ENCODE results near the gene RRP12. TPM values are rescaled to one million over a fixed set of nuclear protein-coding genes. Genes with fewer than 3 reads are reported as not detected.
A peak's percentile ranks its signal among the peaks of the same experiment; 100 is the strongest.

The RRP12 gene
- total and polyA plus RNA-seq, 2 donors (not counting 3 experiments of a cell fraction or from before 2014, with no cell fraction given) = 13.6 to 35.8 TPM

DNA sequence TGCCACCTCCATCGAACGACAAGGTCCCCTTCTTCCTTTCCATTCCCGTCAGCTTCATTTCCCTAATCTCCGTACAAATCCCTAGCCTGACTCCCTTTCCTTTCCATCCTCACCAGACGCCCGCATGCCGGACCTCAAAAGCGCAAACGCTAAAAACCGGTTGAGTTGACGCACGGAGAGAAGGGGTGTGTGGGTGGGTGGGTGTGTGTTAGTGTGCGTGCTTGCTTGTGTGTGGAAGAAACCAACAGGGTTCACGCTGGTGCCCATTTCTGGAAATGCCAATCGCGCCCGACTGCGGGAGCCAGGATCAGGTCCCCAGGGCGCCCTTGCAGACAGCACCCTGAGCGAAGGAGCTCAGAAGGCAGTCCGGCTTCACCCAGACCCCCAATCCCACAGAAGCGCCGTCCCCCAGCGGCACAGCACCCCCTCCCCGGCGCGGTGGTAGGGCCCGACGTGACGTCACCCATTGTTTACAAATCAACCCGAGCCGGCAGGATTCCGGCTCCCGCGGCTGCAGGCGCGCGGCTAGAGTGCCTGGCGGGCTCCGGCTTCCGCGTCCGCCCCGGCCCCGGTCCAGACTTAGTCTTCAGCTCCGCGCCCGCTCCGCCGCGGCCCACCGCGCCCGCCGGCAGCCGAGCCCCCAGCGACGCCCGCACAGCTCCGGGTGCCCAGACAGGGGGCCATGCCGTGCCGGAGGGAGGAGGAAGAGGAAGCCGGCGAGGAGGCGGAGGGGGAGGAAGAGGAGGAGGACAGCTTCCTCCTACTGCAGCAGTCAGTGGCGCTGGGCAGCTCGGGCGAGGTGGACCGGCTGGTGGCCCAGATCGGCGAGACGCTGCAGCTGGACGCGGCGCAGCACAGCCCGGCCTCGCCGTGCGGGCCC lies 82.1 kb downstream of the RRP12 start, which contains the start of gene FRAT1:
FRAT1 (plus strand) TSS at position 500 of the 880 bp plus-strand sequence; CDS start at position 683, 183 bp downstream.
- no peak for TF ChIP-seq MYC (IDR thresholded peaks at IDR 0.05; ENCODE audit: low read depth, low read length)
- no peak for TF ChIP-seq FOS (IDR thresholded peaks at IDR 0.05; ENCODE audit: borderline replicate concordance, insufficient read depth, low read length)
- peak; percentile 26 for TF ChIP-seq POLR2A (IDR thresholded peaks at IDR 0.05; ENCODE audit: low read depth, low read length)
- TF ChIP-seq JUN (IDR thresholded peaks at IDR 0.05; ENCODE audit: borderline replicate concordance, insufficient read depth, insufficient read length, low read depth) = peak; percentile 16
- no peak for TF ChIP-seq EZH2 (IDR thresholded peaks at IDR 0.05; ENCODE audit: borderline replicate concordance, low read depth, low read length, severe bottlenecking)
- TF ChIP-seq GATA2 (IDR thresholded peaks at IDR 0.05; ENCODE audit: insufficient read depth, insufficient read length, low read depth, low read length) = no peak
- TF ChIP-seq, protein P1, sequence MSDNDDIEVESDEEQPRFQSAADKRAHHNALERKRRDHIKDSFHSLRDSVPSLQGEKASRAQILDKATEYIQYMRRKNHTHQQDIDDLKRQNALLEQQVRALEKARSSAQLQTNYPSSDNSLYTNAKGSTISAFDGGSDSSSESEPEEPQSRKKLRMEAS (IDR thresholded peaks at IDR 0.05; ENCODE audit: insufficient read depth, insufficient read length) = no peak
- TF ChIP-seq CTCF (IDR thresholded peaks at IDR 0.05; ENCODE audit: extremely low read depth in 1 of 2, insufficient read depth in 1 of 2, low read depth in 1 of 2, low read length in 2 of 2) = no peak
- peak; percentile 69 for TF ChIP-seq POLR2AphosphoS5 (IDR thresholded peaks at IDR 0.05; ENCODE audit: insufficient read depth, low read depth, low read length)
- FAIRE-seq (peak; percentile 89), DNase-seq (ENCODE audit: low read depth, low spot score) (peak; percentile 93)
- CTCF ChIA-PET = interaction anchor here (0.9 to 3.5 kb wide), 5 partner anchors 14 to 246 kb away, joined by 3 to 37 read pairs (median 7); no protein-coding TSS in a partner anchor
- Histone ChIP-seq H3K36me3 (ENCODE audit: control insufficient read depth in 2 of 2, extremely low read depth in 1 of 2, insufficient read depth in 2 of 2, low read length in 2 of 2) (no peaks in the 10 kb centered on the region), H3K9ac (replicated peaks; ENCODE audit: extremely low read depth, insufficient read depth, low read length) (peak within 1 kb of the TSS; percentile 95), H2AFZ (ENCODE audit: low read depth, low read length) (peak within 1 kb of the TSS; percentile 92), H4K20me1 (replicated peaks; ENCODE audit: control insufficient read depth, extremely low read depth, insufficient read depth, low read length) (no peaks in the 10 kb centered on the region), H3K9me1 (replicated peaks; ENCODE audit: control insufficient read depth, extremely low read depth, insufficient read depth, low read length) (no peaks in the 10 kb centered on the region), H3K27ac (ENCODE audit: insufficient read depth, low read depth, low read length) (peak within 1 kb of the TSS; percentile 95), H3K9me3 (replicated peaks; ENCODE audit: control insufficient read depth, insufficient read depth, low read length) (no peaks in the 10 kb centered on the region), H3K4me2 (ENCODE audit: insufficient read depth, low read length) (peak within 1 kb of the TSS; percentile 95), H3K79me2 (ENCODE audit: control insufficient read depth, insufficient read depth, low read length) (no peaks in the 10 kb centered on the region), H3K27me3 (ENCODE audit: control insufficient read depth in 2 of 2, insufficient read depth in 2 of 2, low read length in 2 of 2) (no peaks in the 10 kb centered on the region), H3K4me3 (replicated peaks in 1 of 3; ENCODE audit: insufficient read depth in 1 of 3, low read depth in 1 of 3, low read length in 3 of 3) (peak within 1 kb of the TSS; percentile 39 to 74 (median 58)), H3K4me1 (ENCODE audit: control insufficient read depth, extremely low read depth, insufficient read depth, low read length) (peaks cover 15% of the 10 kb centered on the region)
- dilution Hi-C loops (cut with MboI; ENCODE audit: extremely low pct_ligation_motif_present, low sequenced_read_pairs) = no loop called here
- intact Hi-C loops (cut with micrococcal nuclease) = loop anchor here (1.0 kb wide), 1 partner anchor 27 kb away; the partner anchor contains the start of gene ARHGAP19
- POLR2A ChIA-PET = interaction anchor here (1.2 to 1.9 kb wide), 2 partner anchors 14 to 40 kb away, joined by 3 to 10 read pairs; partner anchors contain the start of gene FRAT2
- no TSS peak for BruUV-seq (replicated peaks)

All from endothelial cell of umbilical vein (primary cell).